Measurements from ENCODE around the gene DCDC2B.

The DCDC2B gene

DNA sequence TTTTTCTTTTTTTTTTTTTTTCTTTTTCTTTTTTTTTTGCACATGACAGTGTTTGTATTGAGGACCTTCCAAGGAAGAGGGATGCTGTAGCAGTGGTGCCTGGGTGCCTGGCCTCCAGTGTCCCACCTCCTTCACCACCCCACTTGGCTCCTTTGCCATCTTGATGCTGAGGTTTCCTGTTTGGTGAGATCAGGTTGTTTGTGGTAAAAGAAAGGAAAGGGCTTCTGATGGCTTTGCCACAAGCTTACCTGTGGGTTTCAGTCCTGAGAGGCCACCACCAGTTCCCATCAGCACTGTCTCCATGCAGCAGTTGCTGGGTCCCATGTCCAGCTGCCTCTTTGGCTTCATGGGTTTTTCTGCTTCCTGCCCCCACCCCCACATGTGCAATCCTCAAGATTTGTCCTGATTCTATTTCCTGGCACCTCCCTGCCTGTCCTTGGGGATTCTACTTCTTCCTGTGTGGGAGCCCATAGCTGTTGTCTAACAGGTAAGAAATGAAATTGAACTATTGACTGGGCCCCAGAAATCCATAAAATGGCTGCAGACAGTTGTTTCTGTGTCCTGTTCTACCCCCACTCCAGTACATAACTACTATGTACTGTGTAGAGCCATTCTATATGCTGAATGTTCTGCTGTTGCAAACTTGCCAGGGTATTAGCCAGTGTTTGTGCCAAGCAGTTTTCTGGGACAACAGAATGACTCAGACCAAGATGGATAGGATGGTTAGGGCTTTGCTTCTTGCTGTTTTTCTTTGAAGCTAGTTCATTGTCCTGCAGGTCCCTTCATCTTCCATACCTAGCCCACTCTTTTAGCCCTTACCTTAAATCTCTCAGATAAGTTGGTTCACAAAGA, 12.7 kb upstream of the DCDC2B start:
- no peak for DNase-seq (ENCODE audit: low spot score)
- Histone ChIP-seq H3K27ac (no peak overlapping the region), H3K4me3 (no peak overlapping the region)
- TF ChIP-seq, protein P1, sequence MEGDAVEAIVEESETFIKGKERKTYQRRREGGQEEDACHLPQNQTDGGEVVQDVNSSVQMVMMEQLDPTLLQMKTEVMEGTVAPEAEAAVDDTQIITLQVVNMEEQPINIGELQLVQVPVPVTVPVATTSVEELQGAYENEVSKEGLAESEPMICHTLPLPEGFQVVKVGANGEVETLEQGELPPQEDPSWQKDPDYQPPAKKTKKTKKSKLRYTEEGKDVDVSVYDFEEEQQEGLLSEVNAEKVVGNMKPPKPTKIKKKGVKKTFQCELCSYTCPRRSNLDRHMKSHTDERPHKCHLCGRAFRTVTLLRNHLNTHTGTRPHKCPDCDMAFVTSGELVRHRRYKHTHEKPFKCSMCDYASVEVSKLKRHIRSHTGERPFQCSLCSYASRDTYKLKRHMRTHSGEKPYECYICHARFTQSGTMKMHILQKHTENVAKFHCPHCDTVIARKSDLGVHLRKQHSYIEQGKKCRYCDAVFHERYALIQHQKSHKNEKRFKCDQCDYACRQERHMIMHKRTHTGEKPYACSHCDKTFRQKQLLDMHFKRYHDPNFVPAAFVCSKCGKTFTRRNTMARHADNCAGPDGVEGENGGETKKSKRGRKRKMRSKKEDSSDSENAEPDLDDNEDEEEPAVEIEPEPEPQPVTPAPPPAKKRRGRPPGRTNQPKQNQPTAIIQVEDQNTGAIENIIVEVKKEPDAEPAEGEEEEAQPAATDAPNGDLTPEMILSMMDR (IDR thresholded peaks at IDR 0.05), result no peak

DNA sequence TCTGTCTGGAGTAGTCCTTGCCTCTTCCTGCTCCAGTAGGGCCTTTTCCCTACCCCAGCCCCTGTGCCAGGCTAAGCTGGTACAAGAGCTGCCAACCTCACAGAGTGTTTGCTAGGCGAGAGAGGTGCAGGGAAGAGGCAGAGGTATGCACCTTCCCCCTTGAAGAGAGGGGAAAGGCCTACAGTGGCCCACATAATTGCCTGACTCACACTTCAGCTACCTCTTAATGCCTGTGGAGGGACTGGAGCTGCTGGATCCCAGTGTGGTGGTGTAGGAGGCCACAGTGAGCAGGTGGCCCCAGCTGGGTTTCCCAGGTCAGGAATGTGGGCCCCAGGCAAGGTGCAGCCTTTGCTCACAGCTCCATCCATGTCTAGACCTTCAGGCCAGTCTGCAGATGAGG, 11.8 kb upstream of the DCDC2B start:
- H3K4me3 ChIP-seq, result no peak overlapping the region
- TF ChIP-seq, protein P1 (IDR thresholded peaks at IDR 0.05), result no peak
- H3K27ac ChIP-seq, result no peak overlapping the region
- no peak for DNase-seq (ENCODE audit: low spot score)

DNA sequence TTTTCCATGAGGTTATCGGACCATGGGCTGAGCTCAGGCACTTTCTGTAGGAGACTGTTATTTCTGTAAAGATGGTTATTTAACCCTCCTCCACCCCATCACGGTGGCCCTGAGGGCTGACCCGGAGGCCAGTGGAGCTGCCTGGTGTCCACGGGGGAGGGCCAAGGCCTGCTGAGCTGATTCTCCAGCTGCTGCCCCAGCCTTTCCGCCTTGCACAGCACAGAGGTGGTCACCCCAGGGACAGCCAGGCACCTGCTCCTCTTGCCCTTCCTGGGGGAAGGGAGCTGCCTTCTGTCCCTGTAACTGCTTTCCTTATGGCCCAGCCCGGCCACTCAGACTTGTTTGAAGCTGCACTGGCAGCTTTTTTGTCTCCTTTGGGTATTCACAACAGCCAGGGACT, 11.1 kb upstream of the DCDC2B start:
- TF ChIP-seq, protein P1 (IDR thresholded peaks at IDR 0.05), result no peak

DNA sequence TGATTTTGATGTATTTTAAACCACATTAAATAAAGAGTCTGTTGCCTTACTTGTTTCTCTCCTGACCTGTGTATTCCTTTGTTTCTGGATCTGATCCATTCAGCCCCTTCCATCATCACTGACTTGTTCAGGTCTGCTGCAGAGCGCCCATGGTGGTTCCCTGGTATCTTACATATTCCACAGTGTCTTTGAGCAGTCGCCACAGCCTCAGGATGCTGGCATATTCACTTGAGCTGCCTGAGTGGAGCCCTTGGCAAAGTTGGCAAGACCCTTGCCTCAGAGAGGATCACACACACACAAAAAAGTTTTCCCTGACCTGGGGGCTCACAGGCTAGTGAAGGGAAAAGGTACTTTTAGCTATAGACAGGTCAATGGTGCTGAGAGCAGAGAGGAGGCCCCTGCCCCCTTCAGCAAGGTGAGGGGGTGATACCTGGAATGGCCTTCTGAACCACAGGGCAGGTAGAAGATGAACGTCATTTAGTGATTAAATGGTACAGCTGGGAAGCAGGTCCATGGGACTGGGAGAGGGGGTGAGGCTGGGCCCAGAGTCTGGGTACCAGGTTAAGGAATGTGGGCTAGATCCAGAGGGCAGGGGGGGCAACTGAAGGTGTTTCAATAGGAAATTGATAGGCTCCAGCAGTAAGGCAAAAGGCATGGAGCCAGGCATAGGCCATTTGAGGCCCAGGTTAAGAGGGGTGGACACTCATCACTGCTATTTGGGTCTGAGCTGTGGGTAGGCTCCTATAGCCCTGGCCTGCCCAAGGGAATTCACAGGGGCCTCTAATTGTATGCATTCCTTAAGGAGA, 10.4 kb upstream of the DCDC2B start:
- no peak overlapping the region for H3K4me3 ChIP-seq
- peak overlapping the region in 1 of 2 donors; percentile 89 for H3K27ac ChIP-seq
- TF ChIP-seq, protein P1 (IDR thresholded peaks at IDR 0.05), result no peak
- no peak for DNase-seq (ENCODE audit: low spot score)

More for the DNA sequence above, 11.1 kb upstream of the DCDC2B start:
- H3K27ac ChIP-seq, result no peak overlapping the region
- DNase-seq (ENCODE audit: low spot score), result no peak
- no peak overlapping the region for H3K4me3 ChIP-seq

DNA sequence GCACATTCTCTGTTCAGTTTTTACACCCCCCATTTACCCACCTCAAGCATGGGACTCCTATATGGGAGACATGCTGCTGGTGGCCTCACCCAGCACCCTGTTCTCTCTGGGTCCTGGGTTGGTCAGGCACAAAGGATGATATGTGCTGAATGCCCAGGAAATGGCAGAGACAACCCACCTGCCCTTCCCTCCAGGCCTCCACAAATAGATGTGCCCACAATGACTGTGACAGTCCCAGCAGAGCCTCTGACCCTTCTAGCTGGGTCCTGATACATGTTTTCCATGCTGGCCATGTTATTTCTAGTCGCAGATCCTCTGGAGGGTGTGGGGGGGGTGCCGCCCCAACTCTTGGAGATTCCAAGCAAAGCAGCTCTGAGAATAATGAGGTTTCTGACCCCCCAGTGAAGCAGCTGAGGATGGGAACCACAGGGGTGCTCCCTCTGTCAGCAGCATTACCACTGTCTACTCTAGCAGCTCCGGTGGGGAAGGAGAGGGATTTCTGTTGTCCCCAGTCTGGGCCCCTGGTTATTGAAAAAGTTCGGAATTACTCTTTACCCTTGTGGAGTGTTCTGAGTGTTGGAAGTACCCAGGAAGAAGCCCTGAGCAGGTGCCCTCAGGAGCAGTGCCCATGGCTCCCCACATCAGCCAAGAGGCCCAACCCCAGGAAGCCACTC, 9.7 kb upstream of the DCDC2B start:
- Histone ChIP-seq H3K4me3 (no peak overlapping the region), H3K27ac (peak overlapping the region; percentile 57 to 89)
- no peak for DNase-seq (ENCODE audit: low spot score)
- TF ChIP-seq, protein P1 (IDR thresholded peaks at IDR 0.05), result no peak

DNA sequence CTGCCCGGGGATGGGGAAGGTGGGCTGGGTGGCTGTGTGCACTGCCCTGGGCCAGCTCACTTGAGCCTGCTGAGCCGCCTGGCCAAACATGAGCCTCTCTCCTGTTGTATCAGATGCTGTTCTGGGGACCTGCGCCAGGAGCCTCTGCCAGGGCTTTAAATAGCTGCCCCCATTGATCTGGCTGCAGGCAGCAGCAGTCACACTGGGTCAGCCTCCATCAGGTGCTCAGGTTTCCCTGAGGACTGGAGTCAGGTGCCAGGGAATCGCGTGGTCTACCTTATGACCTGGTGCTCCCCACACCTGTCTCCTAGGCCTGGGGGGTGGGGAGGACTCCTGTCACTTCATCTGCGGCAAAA, 9.2 kb upstream of the DCDC2B start:
- TF ChIP-seq, protein P1 (IDR thresholded peaks at IDR 0.05), result no peak
- Histone ChIP-seq H3K27ac (peak overlapping the region; percentile 57 to 89), H3K4me3 (peak overlapping the region; percentile 79)
- DNase-seq (ENCODE audit: low spot score), result no peak

All from coronary artery (tissue), 2 donors.